K562 (cell line): Measurements from ENCODE around the gene ARHGAP24.

Experiments
- ZBTB7A ChIP-seq: IDR thresholded peaks from 2 replicates; pipeline ENCODE4 v1.6.1; 2011; ENCODE audit warnings: low read depth, mild to moderate bottlenecking, low read length, moderate library complexity, borderline replicate concordance; ENCODE audit not compliant: control insufficient read depth
- TF ChIP-seq, protein P1 (sequence below), 3 experiments: IDR thresholded peaks in 2 of 3; conservative IDR thresholded peaks in 1 of 3; 2 replicates each; pipeline ENCODE4 v1.5.1; 2011 to 2012; ENCODE audit warnings: low read length in 3 of 3, mild to moderate bottlenecking in 3 of 3, control low read depth in 2 of 3, improper control_type of control experiment in 1 of 3, inconsistent platforms in 1 of 3, low read depth in 1 of 3, mixed read lengths in 1 of 3, moderate library complexity in 1 of 3; ENCODE audit not compliant: insufficient read depth in 2 of 3

- no peak for TF ChIP-seq ZBTB7A
- TF ChIP-seq, protein P1, sequence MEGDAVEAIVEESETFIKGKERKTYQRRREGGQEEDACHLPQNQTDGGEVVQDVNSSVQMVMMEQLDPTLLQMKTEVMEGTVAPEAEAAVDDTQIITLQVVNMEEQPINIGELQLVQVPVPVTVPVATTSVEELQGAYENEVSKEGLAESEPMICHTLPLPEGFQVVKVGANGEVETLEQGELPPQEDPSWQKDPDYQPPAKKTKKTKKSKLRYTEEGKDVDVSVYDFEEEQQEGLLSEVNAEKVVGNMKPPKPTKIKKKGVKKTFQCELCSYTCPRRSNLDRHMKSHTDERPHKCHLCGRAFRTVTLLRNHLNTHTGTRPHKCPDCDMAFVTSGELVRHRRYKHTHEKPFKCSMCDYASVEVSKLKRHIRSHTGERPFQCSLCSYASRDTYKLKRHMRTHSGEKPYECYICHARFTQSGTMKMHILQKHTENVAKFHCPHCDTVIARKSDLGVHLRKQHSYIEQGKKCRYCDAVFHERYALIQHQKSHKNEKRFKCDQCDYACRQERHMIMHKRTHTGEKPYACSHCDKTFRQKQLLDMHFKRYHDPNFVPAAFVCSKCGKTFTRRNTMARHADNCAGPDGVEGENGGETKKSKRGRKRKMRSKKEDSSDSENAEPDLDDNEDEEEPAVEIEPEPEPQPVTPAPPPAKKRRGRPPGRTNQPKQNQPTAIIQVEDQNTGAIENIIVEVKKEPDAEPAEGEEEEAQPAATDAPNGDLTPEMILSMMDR (IDR thresholded peaks at IDR 0.05 in 2 of 3, conservative IDR thresholded peaks at IDR 0.05 in 1 of 3; ENCODE audit: insufficient read depth in 2 of 3, low read depth in 1 of 3, low read length in 3 of 3): no peak
Observed at GRCh38 chr4:85763202-85763601, 288.3 kb downstream of the ARHGAP24 start.
